ENCODE data around the gene LPIN1.
"Not testable (repeated sequence)": the region's sequence is repeated elsewhere in the genome, so short reads cannot be mapped to it uniquely, and the experiment has no call there.

The LPIN1 gene

GRCh38 chr2:11720752-11721151 lies 25.7 kb upstream of the LPIN1 start:
- in situ Hi-C loops (cut with HindIII; ENCODE audit: low sequenced_read_pairs) = no loop called here
- H3K4me3 ChIP-seq (ENCODE audit: low read depth, low read length) = no peak overlapping the region
- DNase-seq (ENCODE audit: low read depth) = no peak
- no peak for TF ChIP-seq CTCF (IDR thresholded peaks at IDR 0.05; ENCODE audit: low read depth, low read length, missing control alignments)

GRCh38 chr2:11722292-11723060 lies 24.0 kb upstream of the LPIN1 start:
- no peak overlapping the region for H3K4me3 ChIP-seq (ENCODE audit: low read depth, low read length)
- in situ Hi-C loops (cut with HindIII; ENCODE audit: low sequenced_read_pairs) = no loop called here
- DNase-seq (ENCODE audit: low read depth) = no peak
- TF ChIP-seq CTCF (IDR thresholded peaks at IDR 0.05; ENCODE audit: low read depth, low read length, missing control alignments) = no peak

- in situ Hi-C loops (cut with HindIII; ENCODE audit: low sequenced_read_pairs) = no loop called here
- TF ChIP-seq CTCF (IDR thresholded peaks at IDR 0.05; ENCODE audit: low read depth, low read length, missing control alignments) = no peak
- no peak for DNase-seq (ENCODE audit: low read depth)
- H3K4me3 ChIP-seq (ENCODE audit: low read depth, low read length) = no peak overlapping the region
Observed at GRCh38 chr2:11723061-11723371, 23.4 kb upstream of the LPIN1 start.

- no peak for DNase-seq (ENCODE audit: low read depth)
- TF ChIP-seq CTCF (IDR thresholded peaks at IDR 0.05; ENCODE audit: low read depth, low read length, missing control alignments) = no peak
- H3K4me3 ChIP-seq (ENCODE audit: low read depth, low read length) = no peak overlapping the region
- in situ Hi-C loops (cut with HindIII; ENCODE audit: low sequenced_read_pairs) = no loop called here
Observed at GRCh38 chr2:11724151-11724550, 22.3 kb upstream of the LPIN1 start.

- no peak for DNase-seq (ENCODE audit: low read depth)
- in situ Hi-C loops (cut with HindIII; ENCODE audit: low sequenced_read_pairs) = no loop called here
- TF ChIP-seq CTCF (IDR thresholded peaks at IDR 0.05; ENCODE audit: low read depth, low read length, missing control alignments) = no peak
- H3K4me3 ChIP-seq (ENCODE audit: low read depth, low read length) = no peak overlapping the region
Observed at GRCh38 chr2:11726384-11726783, 20.0 kb upstream of the LPIN1 start.

GRCh38 chr2:11729362-11730212 lies 16.8 kb upstream of the LPIN1 start:
- in situ Hi-C loops (cut with HindIII; ENCODE audit: low sequenced_read_pairs) = no loop called here
- H3K4me3 ChIP-seq (ENCODE audit: low read depth, low read length) = no peak overlapping the region
- DNase-seq (ENCODE audit: low read depth) = no peak
- no peak for TF ChIP-seq CTCF (IDR thresholded peaks at IDR 0.05; ENCODE audit: low read depth, low read length, missing control alignments)

GRCh38 chr2:11731214-11731984 lies 15.0 kb upstream of the LPIN1 start:
- peak; percentile 57 for DNase-seq (ENCODE audit: low read depth)
- in situ Hi-C loops (cut with HindIII; ENCODE audit: low sequenced_read_pairs); H3K4me3 ChIP-seq (ENCODE audit: low read depth, low read length): not testable (repeated sequence)

All from astrocyte of the cerebellum (primary cell).